HEK293T (cell line): ENCODE measurements around the gene EFEMP1.

Experiments used
- ARNT ChIP-seq: fragments of 450-650 bp; IDR thresholded peaks from 2 replicates; pipeline ENCODE4 v1.6.1; 2017; ENCODE audit warnings: mild to moderate bottlenecking
- BHLHE40 ChIP-seq: fragments of 450-650 bp; IDR thresholded peaks from 2 replicates; pipeline ENCODE4 v1.6.1; 2016; ENCODE audit warnings: mild to moderate bottlenecking, moderate library complexity, borderline replicate concordance
- FOXA1 ChIP-seq: fragments of 450-650 bp; IDR thresholded peaks from 2 replicates; pipeline ENCODE4 v1.6.1; 2016; ENCODE audit warnings: mild to moderate bottlenecking
- FOXM1 ChIP-seq: fragments of 450-650 bp; IDR thresholded peaks from 2 replicates; pipeline ENCODE4 v1.6.1; 2017; ENCODE audit warnings: mild to moderate bottlenecking, borderline replicate concordance
- NFRKB ChIP-seq: fragments of 450-650 bp; IDR thresholded peaks from 2 replicates; pipeline ENCODE4 v1.6.1; 2016; ENCODE audit warnings: mild to moderate bottlenecking, moderate library complexity
- PKNOX1 ChIP-seq: fragments of 450-650 bp; IDR thresholded peaks from 2 replicates; pipeline ENCODE4 v1.6.1; 2016
- SP1 ChIP-seq: fragments of 450-650 bp; IDR thresholded peaks from 2 replicates; pipeline ENCODE4 v1.6.1; 2017
- SUZ12 ChIP-seq: fragments of 450-650 bp; IDR thresholded peaks from 2 replicates; pipeline ENCODE4 v1.6.1; 2016; ENCODE audit warnings: mild to moderate bottlenecking
- ZNF384 ChIP-seq: fragments of 450-650 bp; IDR thresholded peaks from 2 replicates; pipeline ENCODE4 v1.6.1; 2016

- no peak for TF ChIP-seq ZNF384
- no peak for TF ChIP-seq FOXA1
- TF ChIP-seq NFRKB, result no peak
- no peak for TF ChIP-seq SP1
- TF ChIP-seq BHLHE40, result no peak
- TF ChIP-seq PKNOX1, result no peak
- TF ChIP-seq FOXM1, result no peak
- no peak for TF ChIP-seq ARNT
- no peak for TF ChIP-seq SUZ12
These were observed 25.6 kb upstream of the EFEMP1 start for GRCh38 chr2:55949211-55949610.
